ENCODE data around the gene GNAT3.

GNAT3 gene

GRCh38 chr7:80511964-80512363 lies at the start of gene GNAT3:
TSS of gene GNAT3 (minus strand) at chr7:80512064. CDS start at chr7:80511926, 138 bp downstream.
- no peak for DNase-seq

GRCh38 chr7:80558116-80558515 lies 46.3 kb upstream of the GNAT3 start:
- DNase-seq, result no peak

- no peak for DNase-seq
Observed at GRCh38 chr7:80552031-80552694, 40.3 kb upstream of the GNAT3 start.

GRCh38 chr7:80550005-80550404 lies 38.1 kb upstream of the GNAT3 start:
- no peak for DNase-seq

- no peak for DNase-seq
Observed at GRCh38 chr7:80548840-80549530, 37.1 kb upstream of the GNAT3 start.

- no peak for DNase-seq
Observed at GRCh38 chr7:80542398-80542797, 30.5 kb upstream of the GNAT3 start.

- DNase-seq, result no peak
Observed at GRCh38 chr7:80540836-80541235, 29.0 kb upstream of the GNAT3 start.

GRCh38 chr7:80537091-80537490 lies 25.2 kb upstream of the GNAT3 start:
- no peak for DNase-seq

- no peak for DNase-seq
Observed at GRCh38 chr7:80536426-80536825, 24.6 kb upstream of the GNAT3 start.

GRCh38 chr7:80533287-80533686 lies 21.4 kb upstream of the GNAT3 start:
- DNase-seq, result no peak

GRCh38 chr7:80532153-80532552 lies 20.3 kb upstream of the GNAT3 start:
- DNase-seq, result no peak

- DNase-seq, result no peak
Observed at GRCh38 chr7:80530136-80530535, 18.3 kb upstream of the GNAT3 start.

GRCh38 chr7:80529362-80529761 lies 17.5 kb upstream of the GNAT3 start:
- no peak for DNase-seq

GRCh38 chr7:80528689-80529088 lies 16.8 kb upstream of the GNAT3 start:
- no peak for DNase-seq

GRCh38 chr7:80526472-80526871 lies 14.6 kb upstream of the GNAT3 start:
- no peak for DNase-seq

- no peak for DNase-seq
Observed at GRCh38 chr7:80524693-80525092, 12.8 kb upstream of the GNAT3 start.

GRCh38 chr7:80521809-80522208 lies 9.9 kb upstream of the GNAT3 start:
- no peak for DNase-seq

- no peak for DNase-seq
Observed at GRCh38 chr7:80520199-80520598, 8.3 kb upstream of the GNAT3 start.

- no peak for DNase-seq
Observed at GRCh38 chr7:80517282-80517747, 5.5 kb upstream of the GNAT3 start.

- DNase-seq, result no peak
Observed at GRCh38 chr7:80515298-80515697, 3.4 kb upstream of the GNAT3 start.

GRCh38 chr7:80510021-80510420 lies 1.8 kb downstream of the GNAT3 start:
- no peak for DNase-seq

- no peak for DNase-seq
Observed at GRCh38 chr7:80508440-80508839, 3.4 kb downstream of the GNAT3 start.

- no peak for DNase-seq
Observed at GRCh38 chr7:80505900-80506500, 5.9 kb downstream of the GNAT3 start.

GRCh38 chr7:80500325-80500724 lies 11.5 kb downstream of the GNAT3 start:
- no peak for DNase-seq
